Measurements from ENCODE around the gene CACNA1D.

CACNA1D gene

DNA sequence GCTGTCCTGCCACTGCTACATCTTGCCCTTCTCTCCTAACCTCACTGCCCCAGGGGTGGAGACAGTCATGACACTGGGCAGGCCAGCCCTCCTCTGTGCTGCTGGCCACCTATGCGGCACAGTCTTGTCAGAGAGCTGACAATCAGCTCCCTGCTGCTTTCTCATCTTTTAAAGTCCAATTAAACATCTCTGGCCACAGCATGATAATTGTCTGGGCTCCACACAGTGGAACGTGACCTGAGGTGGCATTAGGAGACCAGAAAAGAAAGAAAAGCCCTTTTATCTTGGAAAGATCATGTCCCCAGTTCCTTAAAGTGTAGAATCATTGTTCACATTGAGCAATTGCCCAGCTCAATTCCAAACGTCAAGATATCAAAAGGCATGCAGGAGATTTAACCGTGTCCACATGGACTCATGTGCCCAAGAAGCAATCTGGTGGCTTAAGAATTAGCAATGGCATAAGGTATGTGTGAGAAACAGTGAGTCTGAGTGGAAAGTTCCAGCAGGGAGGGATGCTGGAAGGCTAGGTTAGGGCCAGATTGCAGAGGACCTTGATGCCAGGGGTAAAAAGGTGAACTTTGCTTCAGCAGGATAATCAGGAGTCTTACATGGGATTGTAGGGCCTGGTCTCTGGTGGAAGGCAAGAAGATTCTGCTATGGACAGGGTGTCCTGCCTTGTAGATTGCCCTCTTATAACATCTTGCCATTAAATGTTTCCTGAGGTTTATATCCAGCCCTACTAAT is 15.3 kb upstream of the CACNA1D start:
- TF ChIP-seq EZH2 (IDR thresholded peaks at IDR 0.05) (no peak), POLR2AphosphoS5 (IDR thresholded peaks at IDR 0.05; ENCODE audit: borderline replicate concordance, low read depth, low read length) (no peak), FOXP2 (optimal IDR thresholded peaks at IDR 0.05; ENCODE audit: control extremely low read depth, extremely low read length, insufficient read depth) (no peak)
- H3K4me3 ChIP-seq: no peak overlapping the region
- no peaks in the 10 kb centered on the region for H3K36me3 ChIP-seq (ENCODE audit: insufficient read depth, low read length)

DNA sequence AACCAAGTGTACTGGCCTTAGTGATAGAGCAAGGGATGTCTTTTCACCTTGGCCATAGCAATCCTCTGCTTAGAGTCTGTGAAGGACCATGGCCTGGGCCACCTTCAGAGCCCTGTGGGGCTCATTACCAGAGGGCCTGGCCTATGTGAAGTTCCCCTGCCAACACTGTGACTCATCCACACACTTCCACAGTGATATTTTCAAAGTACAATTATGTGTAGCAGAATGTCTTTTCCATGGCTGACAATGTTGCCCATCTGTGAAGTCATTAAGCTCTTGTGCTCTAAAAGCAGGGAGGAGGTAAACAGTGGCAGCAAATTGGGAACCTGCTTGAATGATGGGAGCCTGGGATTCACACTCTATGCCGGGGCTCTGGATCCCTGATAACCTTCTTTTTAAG is 12.2 kb upstream of the CACNA1D start:
- Histone ChIP-seq H3K4me3 (no peak overlapping the region), H3K27ac (no peak overlapping the region), H3K9ac (ENCODE audit: insufficient read length) (no peak overlapping the region), H3K36me3 (ENCODE audit: insufficient read depth, low read length) (no peaks in the 10 kb centered on the region), H3K9me3 (ENCODE audit: low read depth, low read length) (no peaks in the 10 kb centered on the region)
- no peak for TF ChIP-seq FOXP2 (optimal IDR thresholded peaks at IDR 0.05; ENCODE audit: control extremely low read depth, extremely low read length, insufficient read depth)
- no peak for TF ChIP-seq POLR2AphosphoS5 (IDR thresholded peaks at IDR 0.05; ENCODE audit: borderline replicate concordance, low read depth, low read length)
- no peak for TF ChIP-seq EZH2 (IDR thresholded peaks at IDR 0.05)
- no peak for DNase-seq (ENCODE audit: low read depth, low spot score)

More for the DNA sequence above, 15.3 kb upstream of the CACNA1D start:
- Histone ChIP-seq H3K9me3 (ENCODE audit: low read depth, low read length) (no peaks in the 10 kb centered on the region), H3K27ac (no peak overlapping the region), H3K9ac (ENCODE audit: insufficient read length) (no peak overlapping the region)
- no peak for DNase-seq (ENCODE audit: low read depth, low spot score)

DNA sequence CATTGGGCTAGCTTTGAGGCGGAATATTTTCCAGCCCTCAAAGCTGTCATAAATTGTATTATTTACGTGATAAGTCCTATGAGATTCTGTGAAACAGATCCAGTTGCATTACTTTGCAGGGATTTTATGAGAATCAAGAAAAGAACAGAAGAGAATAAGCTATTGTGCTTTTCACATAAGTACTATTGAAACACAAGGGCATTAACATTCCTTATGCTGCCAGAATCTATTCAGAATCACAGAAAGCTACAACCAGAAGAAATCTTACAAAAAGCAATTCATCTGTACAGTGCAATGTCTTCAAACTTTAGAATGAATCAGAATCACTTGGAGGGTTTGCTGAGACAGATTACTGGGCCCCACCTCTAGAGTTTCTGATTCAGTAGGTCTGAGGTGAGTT is 10.6 kb upstream of the CACNA1D start:
- Histone ChIP-seq H3K36me3 (ENCODE audit: insufficient read depth, low read length) (no peaks in the 10 kb centered on the region), H3K27ac (no peak overlapping the region), H3K9me3 (ENCODE audit: low read depth, low read length) (no peaks in the 10 kb centered on the region), H3K9ac (ENCODE audit: insufficient read length) (no peak overlapping the region), H3K4me3 (no peak overlapping the region)
- no peak for TF ChIP-seq POLR2AphosphoS5 (IDR thresholded peaks at IDR 0.05; ENCODE audit: borderline replicate concordance, low read depth, low read length)
- TF ChIP-seq EZH2 (IDR thresholded peaks at IDR 0.05): no peak
- no peak for TF ChIP-seq FOXP2 (optimal IDR thresholded peaks at IDR 0.05; ENCODE audit: control extremely low read depth, extremely low read length, insufficient read depth)
- DNase-seq (ENCODE audit: low read depth, low spot score): no peak

DNA sequence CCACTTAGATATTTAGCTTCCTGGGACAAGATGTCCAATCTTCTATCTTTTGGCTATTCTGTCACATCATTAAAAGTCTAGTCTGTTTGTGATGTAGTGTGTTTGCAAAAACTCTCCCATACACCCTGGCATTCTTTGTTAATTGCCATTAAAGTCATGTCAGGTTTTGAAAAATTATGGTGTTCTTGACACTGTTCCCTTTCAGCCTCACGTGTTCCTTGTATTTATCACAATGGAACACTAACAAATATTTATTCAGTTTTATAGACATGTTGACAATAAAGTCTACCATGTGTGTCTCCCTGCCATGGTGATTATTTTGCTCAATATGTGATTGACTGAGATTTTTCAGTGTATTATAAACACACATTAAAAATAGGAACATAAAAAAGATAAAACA is 9.4 kb upstream of the CACNA1D start:
- DNase-seq (ENCODE audit: low read depth, low spot score): no peak

DNA sequence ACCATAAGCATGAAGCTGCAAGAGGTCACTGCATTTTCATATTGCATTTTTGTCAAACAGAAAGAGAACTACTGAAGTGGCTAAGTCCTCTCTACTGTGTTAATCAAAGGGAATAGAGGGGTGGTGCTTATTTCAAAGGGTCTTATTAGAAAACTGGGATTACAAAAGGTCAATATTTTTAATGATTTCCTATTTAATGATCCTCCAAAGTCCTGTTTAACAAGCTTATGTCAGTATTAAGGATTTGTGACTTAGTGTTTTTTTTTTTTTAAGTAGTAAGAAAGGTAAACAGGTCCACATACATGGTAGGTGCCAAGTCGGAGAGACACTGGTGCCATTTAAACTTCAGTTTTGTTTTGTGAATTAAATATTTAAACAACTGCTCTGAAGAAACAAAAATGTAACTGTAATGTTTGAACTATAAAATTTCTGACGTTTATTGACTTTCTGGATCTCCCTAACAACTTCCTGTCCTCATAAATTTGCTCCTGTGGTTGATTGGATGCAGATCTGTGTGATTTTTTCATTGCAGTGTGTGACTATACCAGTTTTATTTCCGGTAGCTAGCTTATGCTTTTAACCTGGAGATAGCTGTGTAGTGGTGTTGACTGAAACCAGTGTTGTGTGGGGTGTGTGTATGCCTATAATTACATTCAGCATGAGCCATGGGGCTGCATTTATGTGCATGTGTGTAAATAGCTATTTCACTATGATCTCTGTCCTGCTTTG is 8.6 kb upstream of the CACNA1D start:
- peak; percentile 2 for DNase-seq (ENCODE audit: low read depth, low spot score)
- Histone ChIP-seq H3K4me3 (no peak overlapping the region), H3K9me3 (ENCODE audit: low read depth, low read length) (no peaks in the 10 kb centered on the region), H3K36me3 (ENCODE audit: insufficient read depth, low read length) (no peaks in the 10 kb centered on the region), H3K27ac (no peak overlapping the region), H3K9ac (ENCODE audit: insufficient read length) (no peak overlapping the region)
- TF ChIP-seq POLR2AphosphoS5 (IDR thresholded peaks at IDR 0.05; ENCODE audit: borderline replicate concordance, low read depth, low read length) (no peak), EZH2 (IDR thresholded peaks at IDR 0.05) (no peak)

More for the DNA sequence above, 9.4 kb upstream of the CACNA1D start:
- Histone ChIP-seq H3K9ac (ENCODE audit: insufficient read length) (no peak overlapping the region), H3K4me3 (no peak overlapping the region), H3K36me3 (ENCODE audit: insufficient read depth, low read length) (no peaks in the 10 kb centered on the region), H3K9me3 (ENCODE audit: low read depth, low read length) (no peaks in the 10 kb centered on the region), H3K27ac (no peak overlapping the region)
- TF ChIP-seq POLR2AphosphoS5 (IDR thresholded peaks at IDR 0.05; ENCODE audit: borderline replicate concordance, low read depth, low read length) (no peak), EZH2 (IDR thresholded peaks at IDR 0.05) (no peak), FOXP2 (optimal IDR thresholded peaks at IDR 0.05; ENCODE audit: control extremely low read depth, extremely low read length, insufficient read depth) (no peak)

DNA sequence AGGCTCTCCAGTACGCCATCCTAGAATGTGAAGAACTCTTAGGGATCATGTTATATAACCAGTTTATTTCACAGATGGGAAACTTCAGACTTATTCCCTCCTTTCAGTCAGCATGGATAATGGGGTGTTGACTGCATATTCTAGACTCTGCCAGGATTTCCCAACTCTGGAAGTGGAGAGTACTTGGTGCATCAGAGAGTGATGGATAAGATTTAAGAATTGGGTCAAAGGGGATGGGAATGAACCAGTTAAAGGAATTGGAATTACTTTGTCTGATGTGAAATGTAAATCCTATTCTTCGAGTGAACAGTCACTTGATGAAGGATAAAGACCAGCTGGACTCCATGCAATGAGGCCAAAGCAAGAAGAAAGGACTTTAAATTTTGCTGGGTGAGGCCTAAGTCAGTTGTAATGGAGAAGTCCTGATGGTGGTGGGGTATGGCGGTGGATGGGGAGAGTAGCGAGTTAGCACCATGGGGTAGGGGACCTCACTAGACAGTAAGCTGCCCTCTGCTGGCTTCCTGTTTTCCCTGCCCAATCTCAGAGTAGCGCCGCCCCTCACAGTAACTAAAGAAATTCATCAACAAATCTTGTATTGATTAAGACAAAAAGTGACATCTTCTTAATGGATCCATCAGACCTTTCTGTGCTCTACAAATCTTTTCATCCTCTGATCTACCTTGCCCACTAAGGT is 7.3 kb upstream of the CACNA1D start:
- Histone ChIP-seq H3K4me3 (no peak overlapping the region), H3K36me3 (ENCODE audit: insufficient read depth, low read length) (no peaks in the 10 kb centered on the region), H3K9ac (ENCODE audit: insufficient read length) (no peak overlapping the region), H3K27ac (no peak overlapping the region), H3K9me3 (ENCODE audit: low read depth, low read length) (no peaks in the 10 kb centered on the region)
- TF ChIP-seq FOXP2 (optimal IDR thresholded peaks at IDR 0.05; ENCODE audit: control extremely low read depth, extremely low read length, insufficient read depth) (no peak), EZH2 (IDR thresholded peaks at IDR 0.05) (no peak), POLR2AphosphoS5 (IDR thresholded peaks at IDR 0.05; ENCODE audit: borderline replicate concordance, low read depth, low read length) (no peak)
- DNase-seq (ENCODE audit: low read depth, low spot score): no peak

DNA sequence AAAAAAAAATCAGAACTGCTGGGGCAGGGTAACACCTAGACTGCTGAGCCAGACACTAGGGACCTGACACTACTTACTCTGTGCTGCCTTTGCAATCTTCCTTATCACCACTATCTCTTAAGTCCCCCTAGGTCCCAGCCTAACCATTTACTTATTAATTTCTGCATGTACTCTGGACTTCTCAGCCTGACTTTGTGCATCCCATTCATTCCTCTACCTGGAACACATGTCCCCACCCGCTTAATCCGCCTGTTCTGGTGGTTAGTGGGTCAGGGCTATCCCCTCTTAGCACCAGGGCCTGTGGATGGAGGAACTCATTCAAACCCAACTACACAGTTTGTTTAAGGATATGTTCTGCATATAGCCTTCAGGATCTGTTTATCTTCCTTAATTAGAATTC is 5.0 kb upstream of the CACNA1D start:
- no peak overlapping the region for H3K27ac ChIP-seq
- H3K9me3 ChIP-seq (ENCODE audit: low read depth, low read length): no peaks in the 10 kb centered on the region
- H3K9ac ChIP-seq (ENCODE audit: insufficient read length): no peak overlapping the region
- no peaks in the 10 kb centered on the region for H3K36me3 ChIP-seq (ENCODE audit: insufficient read depth, low read length)
- TF ChIP-seq POLR2AphosphoS5 (IDR thresholded peaks at IDR 0.05; ENCODE audit: borderline replicate concordance, low read depth, low read length) (no peak), FOXP2 (optimal IDR thresholded peaks at IDR 0.05; ENCODE audit: control extremely low read depth, extremely low read length, insufficient read depth) (no peak), EZH2 (IDR thresholded peaks at IDR 0.05) (no peak)
- H3K4me3 ChIP-seq: no peak overlapping the region
- DNase-seq (ENCODE audit: low read depth, low spot score): no peak

DNA sequence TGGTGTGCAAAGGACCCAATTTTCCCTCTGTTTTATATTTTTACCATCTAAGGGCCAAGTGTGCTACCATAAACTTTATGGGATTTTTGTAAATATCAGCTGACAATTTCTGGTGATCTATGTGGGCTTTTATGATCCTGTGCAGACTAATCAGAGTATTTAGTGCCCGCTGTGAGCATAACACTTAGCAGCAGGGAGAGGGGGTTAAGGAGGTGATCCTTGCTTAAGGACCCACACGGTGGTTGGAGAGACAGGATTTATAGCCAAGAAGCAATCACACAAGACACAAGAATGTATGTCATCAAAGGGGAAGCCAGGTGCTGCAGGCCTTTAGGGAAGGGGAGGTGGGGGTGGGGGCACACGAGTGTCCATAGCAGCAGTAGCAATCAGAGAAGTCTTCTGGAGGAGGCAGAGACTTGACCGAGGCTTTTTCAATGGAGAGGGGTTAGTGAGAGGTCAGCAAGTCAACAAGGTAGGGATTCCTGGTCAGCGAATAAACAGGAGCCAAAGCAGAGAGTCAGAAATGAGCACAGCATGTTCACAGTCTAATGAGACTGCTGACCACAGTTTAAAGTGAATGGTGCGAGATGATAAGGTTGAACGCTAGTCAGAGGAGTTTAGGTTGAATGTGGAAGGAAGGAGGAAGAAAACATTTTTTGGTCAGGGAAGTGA is 4.5 kb upstream of the CACNA1D start:
- Histone ChIP-seq H3K9me3 (ENCODE audit: low read depth, low read length) (no peaks in the 10 kb centered on the region), H3K4me3 (no peak overlapping the region), H3K36me3 (ENCODE audit: insufficient read depth, low read length) (no peaks in the 10 kb centered on the region), H3K9ac (ENCODE audit: insufficient read length) (no peak overlapping the region), H3K27ac (no peak overlapping the region)
- no peak for DNase-seq (ENCODE audit: low read depth, low spot score)
- TF ChIP-seq FOXP2 (optimal IDR thresholded peaks at IDR 0.05; ENCODE audit: control extremely low read depth, extremely low read length, insufficient read depth): no peak
- TF ChIP-seq POLR2AphosphoS5 (IDR thresholded peaks at IDR 0.05; ENCODE audit: borderline replicate concordance, low read depth, low read length): no peak
- no peak for TF ChIP-seq EZH2 (IDR thresholded peaks at IDR 0.05)
